ENCODE results near the gene KDM7A. TPM values are rescaled to one million over a fixed set of nuclear protein-coding genes. Genes with fewer than 3 reads are reported as not detected.

The KDM7A gene
- polyA plus RNA-seq, 1 of the 3 experiments (the other 2 are of a cell fraction): 0.94 TPM

DNA sequence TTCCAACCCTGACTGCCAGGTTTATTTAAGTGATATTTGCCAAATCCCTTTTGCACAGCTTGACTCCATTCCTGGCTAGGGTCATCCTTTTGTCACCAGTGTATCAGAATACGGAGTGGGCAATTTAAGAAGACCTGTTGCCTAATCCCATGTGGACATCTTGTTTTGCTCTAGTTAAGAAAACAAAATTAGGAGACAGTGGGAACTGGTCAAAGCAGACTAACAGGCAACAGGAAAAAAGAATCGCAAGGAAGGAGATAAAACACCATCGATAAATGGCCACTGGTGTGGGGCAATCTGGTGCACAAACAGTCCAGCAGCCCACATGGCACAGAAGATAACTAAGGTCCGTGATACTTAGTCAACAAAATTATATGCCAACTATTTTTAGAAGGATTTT, 21.4 kb downstream of the KDM7A start:
- no peaks in the 10 kb centered on the region; the same call in 1 of the 2 replicates for H3K79me2 ChIP-seq (ENCODE audit: insufficient read depth)
- no peak overlapping the region for H2AFZ ChIP-seq (ENCODE audit: low read depth)
- CTCF ChIA-PET: interaction anchor here (1.7 kb wide), 1 partner anchor 93 kb away, joined by 4 read pairs; the partner anchor contains the start of gene PARP12
- DNase-seq: peak; percentile 28
- WGBS (ENCODE audit: low lambda C conversion rate): 72% methylated on average over 4 of the region's 4 CpGs
- no peaks in the 10 kb centered on the region for H3K27me3 ChIP-seq (ENCODE audit: insufficient read depth)
- no peak overlapping the region for H3K9ac ChIP-seq
- H3K27ac ChIP-seq (ENCODE audit: low read depth in 2 of 2, low read length in 1 of 2): peak overlapping the region in 1 of 2 experiments; percentile 16; a peak in 1 of 4 replicates
- H3K9me2 ChIP-seq: no peaks in the 10 kb centered on the region
- H4K20me1 ChIP-seq (ENCODE audit: insufficient read depth): no peaks in the 10 kb centered on the region
- H3K9me3 ChIP-seq: no peaks in the 10 kb centered on the region
- H3F3A ChIP-seq (replicated peaks; ENCODE audit: insufficient read depth): no peaks in the 10 kb centered on the region
- POLR2A ChIA-PET: no interaction called here
- TF ChIP-seq ELF1 (IDR thresholded peaks at IDR 0.05): no peak
- TF ChIP-seq, protein P1, sequence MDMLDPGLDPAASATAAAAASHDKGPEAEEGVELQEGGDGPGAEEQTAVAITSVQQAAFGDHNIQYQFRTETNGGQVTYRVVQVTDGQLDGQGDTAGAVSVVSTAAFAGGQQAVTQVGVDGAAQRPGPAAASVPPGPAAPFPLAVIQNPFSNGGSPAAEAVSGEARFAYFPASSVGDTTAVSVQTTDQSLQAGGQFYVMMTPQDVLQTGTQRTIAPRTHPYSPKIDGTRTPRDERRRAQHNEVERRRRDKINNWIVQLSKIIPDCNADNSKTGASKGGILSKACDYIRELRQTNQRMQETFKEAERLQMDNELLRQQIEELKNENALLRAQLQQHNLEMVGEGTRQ (IDR thresholded peaks at IDR 0.05; ENCODE audit: borderline replicate concordance, low read depth, low read length): no peak
- no peak for TF ChIP-seq JUND (IDR thresholded peaks at IDR 0.05)
- TF ChIP-seq RXRA (IDR thresholded peaks at IDR 0.05; ENCODE audit: borderline replicate concordance, low read depth): no peak
- TF ChIP-seq RCOR1 (IDR thresholded peaks at IDR 0.05; ENCODE audit: low read length): no peak
- no peak for TF ChIP-seq MXI1 (IDR thresholded peaks at IDR 0.05; ENCODE audit: low read depth, low read length)
- no peak for TF ChIP-seq PBX3 (IDR thresholded peaks at IDR 0.05)
- TF ChIP-seq MEF2A (IDR thresholded peaks at IDR 0.05; ENCODE audit: borderline replicate concordance, low read depth): no peak
- TF ChIP-seq NFIC (IDR thresholded peaks at IDR 0.05; ENCODE audit: borderline replicate concordance): no peak
- no peak for TF ChIP-seq TEAD4 (IDR thresholded peaks at IDR 0.05; ENCODE audit: borderline replicate concordance, insufficient read depth)
- TF ChIP-seq SMC3 (IDR thresholded peaks at IDR 0.05; ENCODE audit: low read depth, low read length): no peak
- TF ChIP-seq, protein P2, sequence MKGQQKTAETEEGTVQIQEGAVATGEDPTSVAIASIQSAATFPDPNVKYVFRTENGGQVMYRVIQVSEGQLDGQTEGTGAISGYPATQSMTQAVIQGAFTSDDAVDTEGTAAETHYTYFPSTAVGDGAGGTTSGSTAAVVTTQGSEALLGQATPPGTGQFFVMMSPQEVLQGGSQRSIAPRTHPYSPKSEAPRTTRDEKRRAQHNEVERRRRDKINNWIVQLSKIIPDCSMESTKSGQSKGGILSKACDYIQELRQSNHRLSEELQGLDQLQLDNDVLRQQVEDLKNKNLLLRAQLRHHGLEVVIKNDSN (IDR thresholded peaks at IDR 0.05; ENCODE audit: borderline replicate concordance, low read depth): no peak
- TF ChIP-seq EP300 (IDR thresholded peaks at IDR 0.05; ENCODE audit: borderline replicate concordance in 1 of 2, low read depth in 1 of 2, low read length in 1 of 2): no peak
- TF ChIP-seq SIN3A (IDR thresholded peaks at IDR 0.05; ENCODE audit: borderline replicate concordance, low read depth, low read length): no peak
- TF ChIP-seq TCF12 (IDR thresholded peaks at IDR 0.05): no peak
- no peak for TF ChIP-seq RFX5 (IDR thresholded peaks at IDR 0.05; ENCODE audit: low read length)
- no peak for TF ChIP-seq GATA2 (CRISPR knock-in tag; IDR thresholded peaks at IDR 0.05)
- no peak for TF ChIP-seq EZH2phosphoT487 (IDR thresholded peaks at IDR 0.05; ENCODE audit: borderline replicate concordance, low read depth)
- TF ChIP-seq, protein P3, sequence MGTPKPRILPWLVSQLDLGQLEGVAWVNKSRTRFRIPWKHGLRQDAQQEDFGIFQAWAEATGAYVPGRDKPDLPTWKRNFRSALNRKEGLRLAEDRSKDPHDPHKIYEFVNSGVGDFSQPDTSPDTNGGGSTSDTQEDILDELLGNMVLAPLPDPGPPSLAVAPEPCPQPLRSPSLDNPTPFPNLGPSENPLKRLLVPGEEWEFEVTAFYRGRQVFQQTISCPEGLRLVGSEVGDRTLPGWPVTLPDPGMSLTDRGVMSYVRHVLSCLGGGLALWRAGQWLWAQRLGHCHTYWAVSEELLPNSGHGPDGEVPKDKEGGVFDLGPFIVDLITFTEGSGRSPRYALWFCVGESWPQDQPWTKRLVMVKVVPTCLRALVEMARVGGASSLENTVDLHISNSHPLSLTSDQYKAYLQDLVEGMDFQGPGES (IDR thresholded peaks at IDR 0.05; ENCODE audit: low read depth, low read length): no peak
- no peak overlapping the region for H3K4me2 ChIP-seq
- H3K4me1 ChIP-seq (ENCODE audit: control insufficient read depth in 1 of 2, insufficient read depth in 2 of 2, low read depth in 1 of 2, low read length in 1 of 2): peaks cover 0 to 24% of the 10 kb centered on the region in 2 experiments; a peak in 3 of 4 replicates
- no peak overlapping the region for H3K4me3 ChIP-seq (ENCODE audit: low read depth in 2 of 2, low read length in 1 of 2)
- no peaks in the 10 kb centered on the region for H3K36me3 ChIP-seq (replicated peaks in 1 of 2; ENCODE audit: control insufficient read depth in 1 of 2, insufficient read depth in 2 of 2, low read length in 1 of 2)
